GM21528 (cell line): Measurements from ENCODE around the gene MCC.
A peak's percentile ranks its signal among the peaks of the same experiment; 100 is the strongest.
"Not testable (repeated sequence)": the region's sequence is repeated elsewhere in the genome, so short reads cannot be mapped to it uniquely, and the experiment has no call there.

ENCODE experiments used
- ATAC-seq: cut with Tn5 transposase; IDR thresholded peaks from one replicate; pipeline ENCODE4 v1.9.1; 2021; ENCODE audit warnings: mild to moderate bottlenecking, moderate library complexity; ENCODE audit not compliant: unreplicated experiment, low FRiP score

The MCC gene

GRCh38 chr5:113491022-113491421 lies 2.8 kb upstream of the MCC start:
- ATAC-seq: no peak

GRCh38 chr5:113490317-113490716 lies 2.1 kb upstream of the MCC start:
- ATAC-seq: no peak

GRCh38 chr5:113489299-113489698 lies 1.0 kb upstream of the MCC start:
- ATAC-seq: no peak

GRCh38 chr5:113488645-113489184 lies 462 bp upstream of the MCC start:
- ATAC-seq: peak; percentile 18

GRCh38 chr5:113487416-113487780 lies 855 bp downstream of the MCC start:
- no peak for ATAC-seq

GRCh38 chr5:113480243-113480642 lies 8.0 kb downstream of the MCC start:
- no peak for ATAC-seq

- ATAC-seq: no peak
Measured at GRCh38 chr5:113478691-113479090, 9.6 kb downstream of the MCC start.

- ATAC-seq: no peak
Measured at GRCh38 chr5:113474100-113474728, 14.0 kb downstream of the MCC start.

GRCh38 chr5:113463032-113463431 lies 25.2 kb downstream of the MCC start:
- ATAC-seq: no peak

- ATAC-seq: not testable (repeated sequence)
Measured at GRCh38 chr5:113457106-113457505, 31.1 kb downstream of the MCC start.

- ATAC-seq: no peak
Measured at GRCh38 chr5:113452941-113453340, 35.3 kb downstream of the MCC start.

- ATAC-seq: no peak
Measured at GRCh38 chr5:113451797-113452196, 36.5 kb downstream of the MCC start.

GRCh38 chr5:113450929-113451328 lies 37.3 kb downstream of the MCC start:
- ATAC-seq: no peak

GRCh38 chr5:113450462-113450861 lies 37.8 kb downstream of the MCC start:
- ATAC-seq: no peak

GRCh38 chr5:113448252-113448651 lies 40.0 kb downstream of the MCC start:
- ATAC-seq: no peak

GRCh38 chr5:113447498-113448050 lies 40.7 kb downstream of the MCC start:
- no peak for ATAC-seq

- ATAC-seq: no peak
Measured at GRCh38 chr5:113446358-113446927, 41.8 kb downstream of the MCC start.

- ATAC-seq: no peak
Measured at GRCh38 chr5:113437111-113437510, 51.1 kb downstream of the MCC start.

GRCh38 chr5:113435575-113435974 lies 52.7 kb downstream of the MCC start:
- ATAC-seq: no peak

GRCh38 chr5:113434889-113435288 lies 53.4 kb downstream of the MCC start, which contains the start of gene TSSK1B:
Gene TSSK1B (minus strand): TSS chr5:113434989. CDS start chr5:113434839, 150 bp downstream.
- no peak for ATAC-seq

- no peak for ATAC-seq
Measured at GRCh38 chr5:113433862-113434612, 54.2 kb downstream of the MCC start.
